Thyroid gland (tissue), 4 donors: Measurements from ENCODE around the gene GPSM3.

ENCODE experiments used
- POLR2A ChIP-seq, 2 donors: fragments of 450-650 bp; IDR thresholded peaks; one replicate each; pipeline ENCODE4 v1.6.1; 2017; ENCODE audit warnings: antibody characterized with exemption in 2 of 2, mild to moderate bottlenecking in 2 of 2, moderate library complexity in 1 of 2
- TF ChIP-seq, protein P1 (sequence below), 6 experiments: fragments of 200-600 bp in 3 of 6; fragments of 450-650 bp in 3 of 6; sonication (generic) in 3 of 6; IDR thresholded peaks; one replicate each; pipeline ENCODE4 v1.5.1; 2016 to 2019; ENCODE audit warnings: antibody characterized with exemption in 6 of 6, mild to moderate bottlenecking in 2 of 6, inconsistent platforms in 1 of 6, moderate library complexity in 1 of 6

DNA sequence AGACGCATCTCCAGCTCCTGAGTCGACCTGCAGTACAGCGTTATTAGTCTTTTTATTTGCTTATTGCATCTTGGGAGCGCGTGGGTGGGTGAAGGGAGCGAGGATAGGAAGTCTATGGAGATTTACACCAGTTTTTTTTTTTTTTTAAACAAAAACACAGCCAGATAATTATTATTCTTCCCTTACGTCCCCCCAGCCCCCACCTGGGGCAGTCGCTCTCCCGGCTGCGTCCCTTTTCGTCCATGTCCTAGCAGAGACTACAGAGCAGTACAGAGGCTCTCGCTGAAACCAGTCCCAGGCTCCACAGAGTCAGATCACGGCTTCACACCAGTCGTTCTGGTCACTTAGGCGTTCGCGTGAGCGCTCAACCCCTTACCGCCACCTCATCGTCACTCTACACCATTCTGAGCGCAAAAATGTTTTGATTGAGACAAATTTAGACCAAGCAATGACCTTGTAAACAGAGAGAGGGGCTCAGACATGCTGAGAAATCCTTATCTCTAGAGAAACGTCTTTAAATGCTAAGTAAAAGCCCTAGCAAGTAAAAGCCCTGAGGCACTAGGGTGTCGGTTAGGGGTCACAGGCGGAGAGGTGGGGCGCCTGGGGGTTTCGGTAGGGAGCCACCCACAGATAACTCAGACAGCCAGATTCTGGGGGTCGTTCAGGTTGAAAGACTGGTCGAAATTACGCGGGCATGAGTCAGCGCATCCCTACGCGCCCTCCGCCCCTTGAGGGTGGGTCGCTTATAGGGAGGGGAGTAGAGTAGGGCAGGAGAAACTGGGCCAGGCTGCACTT lies 39.5 kb downstream of the GPSM3 start:
- TF ChIP-seq POLR2A (IDR thresholded peaks at IDR 0.05) = peak in 1 of 2 donors; percentile 40
- TF ChIP-seq, protein P1, sequence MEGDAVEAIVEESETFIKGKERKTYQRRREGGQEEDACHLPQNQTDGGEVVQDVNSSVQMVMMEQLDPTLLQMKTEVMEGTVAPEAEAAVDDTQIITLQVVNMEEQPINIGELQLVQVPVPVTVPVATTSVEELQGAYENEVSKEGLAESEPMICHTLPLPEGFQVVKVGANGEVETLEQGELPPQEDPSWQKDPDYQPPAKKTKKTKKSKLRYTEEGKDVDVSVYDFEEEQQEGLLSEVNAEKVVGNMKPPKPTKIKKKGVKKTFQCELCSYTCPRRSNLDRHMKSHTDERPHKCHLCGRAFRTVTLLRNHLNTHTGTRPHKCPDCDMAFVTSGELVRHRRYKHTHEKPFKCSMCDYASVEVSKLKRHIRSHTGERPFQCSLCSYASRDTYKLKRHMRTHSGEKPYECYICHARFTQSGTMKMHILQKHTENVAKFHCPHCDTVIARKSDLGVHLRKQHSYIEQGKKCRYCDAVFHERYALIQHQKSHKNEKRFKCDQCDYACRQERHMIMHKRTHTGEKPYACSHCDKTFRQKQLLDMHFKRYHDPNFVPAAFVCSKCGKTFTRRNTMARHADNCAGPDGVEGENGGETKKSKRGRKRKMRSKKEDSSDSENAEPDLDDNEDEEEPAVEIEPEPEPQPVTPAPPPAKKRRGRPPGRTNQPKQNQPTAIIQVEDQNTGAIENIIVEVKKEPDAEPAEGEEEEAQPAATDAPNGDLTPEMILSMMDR (IDR thresholded peaks at IDR 0.05) = no peak
